ENCODE results near the gene MRAS.

GRCh38 chr3:138445236-138445635, 96.9 kb downstream of the MRAS start:
- TF ChIP-seq, protein P1, sequence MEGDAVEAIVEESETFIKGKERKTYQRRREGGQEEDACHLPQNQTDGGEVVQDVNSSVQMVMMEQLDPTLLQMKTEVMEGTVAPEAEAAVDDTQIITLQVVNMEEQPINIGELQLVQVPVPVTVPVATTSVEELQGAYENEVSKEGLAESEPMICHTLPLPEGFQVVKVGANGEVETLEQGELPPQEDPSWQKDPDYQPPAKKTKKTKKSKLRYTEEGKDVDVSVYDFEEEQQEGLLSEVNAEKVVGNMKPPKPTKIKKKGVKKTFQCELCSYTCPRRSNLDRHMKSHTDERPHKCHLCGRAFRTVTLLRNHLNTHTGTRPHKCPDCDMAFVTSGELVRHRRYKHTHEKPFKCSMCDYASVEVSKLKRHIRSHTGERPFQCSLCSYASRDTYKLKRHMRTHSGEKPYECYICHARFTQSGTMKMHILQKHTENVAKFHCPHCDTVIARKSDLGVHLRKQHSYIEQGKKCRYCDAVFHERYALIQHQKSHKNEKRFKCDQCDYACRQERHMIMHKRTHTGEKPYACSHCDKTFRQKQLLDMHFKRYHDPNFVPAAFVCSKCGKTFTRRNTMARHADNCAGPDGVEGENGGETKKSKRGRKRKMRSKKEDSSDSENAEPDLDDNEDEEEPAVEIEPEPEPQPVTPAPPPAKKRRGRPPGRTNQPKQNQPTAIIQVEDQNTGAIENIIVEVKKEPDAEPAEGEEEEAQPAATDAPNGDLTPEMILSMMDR (IDR thresholded peaks at IDR 0.05), result no peak
- TF ChIP-seq POLR2A (IDR thresholded peaks at IDR 0.05), result no peak
